Stimulated activated CD4-positive, alpha-beta T cell treated with anti-CD3 and anti-CD28 coated beads, Interleukin-1b, Interleukin-23, amount 100 ng/mL, for 4 hours (primary cell): ENCODE results near the gene TET2.

ENCODE experiments used
- DNase-seq, 2 donors: peaks; one replicate each; pipeline ENCODE4 v3.0.0-alpha.2; 2020; ENCODE audit warnings: low read depth in 2 of 2

TET2 gene

GRCh38 chr4:105140684-105141490 lies 5.8 kb upstream of the TET2 start:
- DNase-seq, result peak in 1 of 2 donors; percentile 44

- no peak for DNase-seq
Observed at GRCh38 chr4:105145156-105145902, 1.3 kb upstream of the TET2 start.

GRCh38 chr4:105145903-105146275 lies 787 bp upstream of the TET2 start:
- DNase-seq, result peak in 1 of 2 donors; percentile 30

- no peak for DNase-seq
Observed at GRCh38 chr4:105147016-105147552, 408 bp downstream of the TET2 start.

GRCh38 chr4:105147553-105148161 lies 981 bp downstream of the TET2 start:
- DNase-seq, result peak in 1 of 2 donors; percentile 21

GRCh38 chr4:105148356-105148755 lies 1.7 kb downstream of the TET2 start:
- no peak for DNase-seq

GRCh38 chr4:105148776-105149175 lies 2.1 kb downstream of the TET2 start:
- DNase-seq, result no peak

GRCh38 chr4:105149771-105150170 lies 3.1 kb downstream of the TET2 start:
- no peak for DNase-seq

GRCh38 chr4:105150503-105150902 lies 3.8 kb downstream of the TET2 start:
- DNase-seq, result no peak

- DNase-seq, result no peak
Observed at GRCh38 chr4:105153749-105154148, 7.1 kb downstream of the TET2 start.

GRCh38 chr4:105154576-105154975 lies 7.9 kb downstream of the TET2 start:
- no peak for DNase-seq

GRCh38 chr4:105155426-105155825 lies 8.8 kb downstream of the TET2 start:
- DNase-seq, result no peak

- no peak for DNase-seq
Observed at GRCh38 chr4:105158837-105159236, 12.2 kb downstream of the TET2 start.

- DNase-seq, result no peak
Observed at GRCh38 chr4:105162123-105162796, 15.6 kb downstream of the TET2 start.

GRCh38 chr4:105164548-105164947 lies 17.9 kb downstream of the TET2 start:
- no peak for DNase-seq

- no peak for DNase-seq
Observed at GRCh38 chr4:105166066-105166465, 19.4 kb downstream of the TET2 start.

GRCh38 chr4:105170711-105171110 lies 24.0 kb downstream of the TET2 start:
- no peak for DNase-seq

- DNase-seq, result no peak
Observed at GRCh38 chr4:105171912-105172311, 25.2 kb downstream of the TET2 start.

GRCh38 chr4:105174098-105174497 lies 27.4 kb downstream of the TET2 start:
- DNase-seq, result no peak

GRCh38 chr4:105179539-105180401 lies 33.1 kb downstream of the TET2 start:
- DNase-seq, result no peak

- DNase-seq, result no peak
Observed at GRCh38 chr4:105181259-105181658, 34.6 kb downstream of the TET2 start.
